ENCODE results near the gene RRP12.

- TF ChIP-seq CTCF (IDR thresholded peaks at IDR 0.05) (no peak), POLR2A (IDR thresholded peaks at IDR 0.05) (no peak)
Observed at GRCh38 chr10:97376413-97376812, 24.7 kb downstream of the RRP12 start.
